ENCODE data around the gene ZNF778. TPM values are rescaled to one million over a fixed set of nuclear protein-coding genes. Genes with fewer than 3 reads are reported as not detected.
A peak's percentile ranks its signal among the peaks of the same experiment; 100 is the strongest.

The ZNF778 gene
- total and polyA plus RNA-seq, 2 of the 13 experiments (the other 11 are each of a cell fraction or from before 2014, with no cell fraction given): 3.8 to 7.2 TPM

DNA sequence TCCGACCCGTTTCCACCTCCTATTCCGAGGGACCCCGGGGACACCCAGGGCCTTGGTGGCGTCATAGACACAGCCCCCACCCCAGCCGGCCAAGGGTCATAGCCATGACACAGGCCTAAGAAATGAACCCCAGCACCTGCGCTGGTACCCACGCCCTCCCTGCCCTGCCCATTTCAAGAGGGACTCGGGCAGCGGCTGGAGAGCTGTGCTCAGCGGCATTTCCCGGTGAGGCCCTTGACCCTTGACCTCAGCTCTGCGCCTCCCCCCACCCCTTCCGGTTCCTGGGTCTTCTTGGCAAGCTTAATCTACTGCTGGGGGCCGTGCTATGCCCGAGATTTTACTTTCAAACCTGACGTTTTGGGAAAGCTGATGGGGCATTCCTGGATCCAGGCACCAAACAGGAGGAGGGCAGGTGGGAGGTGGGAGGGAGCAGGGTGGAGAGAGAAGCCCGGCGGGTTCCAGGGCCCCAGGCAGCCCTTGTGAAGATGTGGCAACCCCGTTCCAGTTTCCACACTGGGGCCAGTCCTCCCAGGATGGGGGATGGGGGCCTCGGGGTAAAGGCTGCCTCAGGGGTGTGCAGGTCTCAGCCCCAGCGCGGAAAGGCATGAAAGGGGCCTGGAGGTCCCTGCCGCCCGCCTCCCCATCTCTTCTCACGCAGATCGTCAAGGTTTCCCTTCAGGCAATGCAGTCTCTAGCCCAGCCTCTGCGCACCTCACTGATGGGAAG lies 17.2 kb upstream of the ZNF778 start, which contains the start of gene SLC22A31 (continued):
- TF ChIP-seq IKZF5 (CRISPR knock-in tag; IDR thresholded peaks at IDR 0.05) (peak; percentile 15; the same call in 1 of the 2 replicates), ZNF274 (CRISPR knock-in tag; IDR thresholded peaks at IDR 0.05) (0 out of 2 replicates have a peak, but pooled peaks have one; percentile 5), BRD4 (CRISPR knock-in tag; IDR thresholded peaks at IDR 0.05) (peak; percentile 77; the same call in 1 of the 2 replicates), PRDM4 (CRISPR knock-in tag; IDR thresholded peaks at IDR 0.05; ENCODE audit: borderline replicate concordance) (no peak), NCOA2 (CRISPR knock-in tag; IDR thresholded peaks at IDR 0.05) (no peak), HOXA3 (CRISPR knock-in tag; IDR thresholded peaks at IDR 0.05) (peak; percentile 46; the same call in 1 of the 2 replicates), SP4 (CRISPR knock-in tag; IDR thresholded peaks at IDR 0.05) (0 out of 2 replicates have a peak, but pooled peaks have one; percentile 15), NFATC3 (CRISPR knock-in tag; IDR thresholded peaks at IDR 0.05) (no peak), RXRA (CRISPR knock-in tag; IDR thresholded peaks at IDR 0.05) (peak; percentile 80), ZNF121 (CRISPR knock-in tag; IDR thresholded peaks at IDR 0.05) (peak; percentile 16; the same call in 1 of the 2 replicates), ZFP36L2 (CRISPR knock-in tag; IDR thresholded peaks at IDR 0.05) (no peak), MLX (CRISPR knock-in tag; IDR thresholded peaks at IDR 0.05) (0 out of 2 replicates have a peak, but pooled peaks have one; percentile 18), ZNF17 (CRISPR knock-in tag; IDR thresholded peaks at IDR 0.05) (no peak), FOSL1 (CRISPR knock-in tag; IDR thresholded peaks at IDR 0.05; ENCODE audit: borderline replicate concordance) (no peak), PHF5A (CRISPR knock-in tag; IDR thresholded peaks at IDR 0.05; ENCODE audit: low read depth, unreplicated experiment) (no peak), RELA (CRISPR knock-in tag; IDR thresholded peaks at IDR 0.05) (no peak), ZNF782 (CRISPR knock-in tag; IDR thresholded peaks at IDR 0.05; ENCODE audit: borderline replicate concordance) (peak; percentile 80; the same call in 1 of the 2 replicates), BCL3 (CRISPR knock-in tag; IDR thresholded peaks at IDR 0.05) (0 out of 2 replicates have a peak, but pooled peaks have one; percentile 26), ZNF331 (CRISPR knock-in tag; IDR thresholded peaks at IDR 0.05) (0 out of 2 replicates have a peak, but pooled peaks have one; percentile 40)
- TF ChIP-seq, protein P1, sequence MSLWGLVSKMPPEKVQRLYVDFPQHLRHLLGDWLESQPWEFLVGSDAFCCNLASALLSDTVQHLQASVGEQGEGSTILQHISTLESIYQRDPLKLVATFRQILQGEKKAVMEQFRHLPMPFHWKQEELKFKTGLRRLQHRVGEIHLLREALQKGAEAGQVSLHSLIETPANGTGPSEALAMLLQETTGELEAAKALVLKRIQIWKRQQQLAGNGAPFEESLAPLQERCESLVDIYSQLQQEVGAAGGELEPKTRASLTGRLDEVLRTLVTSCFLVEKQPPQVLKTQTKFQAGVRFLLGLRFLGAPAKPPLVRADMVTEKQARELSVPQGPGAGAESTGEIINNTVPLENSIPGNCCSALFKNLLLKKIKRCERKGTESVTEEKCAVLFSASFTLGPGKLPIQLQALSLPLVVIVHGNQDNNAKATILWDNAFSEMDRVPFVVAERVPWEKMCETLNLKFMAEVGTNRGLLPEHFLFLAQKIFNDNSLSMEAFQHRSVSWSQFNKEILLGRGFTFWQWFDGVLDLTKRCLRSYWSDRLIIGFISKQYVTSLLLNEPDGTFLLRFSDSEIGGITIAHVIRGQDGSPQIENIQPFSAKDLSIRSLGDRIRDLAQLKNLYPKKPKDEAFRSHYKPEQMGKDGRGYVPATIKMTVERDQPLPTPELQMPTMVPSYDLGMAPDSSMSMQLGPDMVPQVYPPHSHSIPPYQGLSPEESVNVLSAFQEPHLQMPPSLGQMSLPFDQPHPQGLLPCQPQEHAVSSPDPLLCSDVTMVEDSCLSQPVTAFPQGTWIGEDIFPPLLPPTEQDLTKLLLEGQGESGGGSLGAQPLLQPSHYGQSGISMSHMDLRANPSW (CRISPR knock-in tag; IDR thresholded peaks at IDR 0.05; ENCODE audit: borderline replicate concordance): no peak

All from HepG2 (cell line).